Dedifferentiated amniotic fluid mesenchymal stem cell (primary cell): Measurements from ENCODE around the gene WDFY2.
"Not testable (repeated sequence)": the region's sequence is repeated elsewhere in the genome, so short reads cannot be mapped to it uniquely, and the experiment has no call there.

ENCODE experiments used
- DNase-seq: peaks from one replicate; pipeline ENCODE4 v3.0.0-alpha.2; 2016; ENCODE audit errors: extremely low spot score

The WDFY2 gene

DNA sequence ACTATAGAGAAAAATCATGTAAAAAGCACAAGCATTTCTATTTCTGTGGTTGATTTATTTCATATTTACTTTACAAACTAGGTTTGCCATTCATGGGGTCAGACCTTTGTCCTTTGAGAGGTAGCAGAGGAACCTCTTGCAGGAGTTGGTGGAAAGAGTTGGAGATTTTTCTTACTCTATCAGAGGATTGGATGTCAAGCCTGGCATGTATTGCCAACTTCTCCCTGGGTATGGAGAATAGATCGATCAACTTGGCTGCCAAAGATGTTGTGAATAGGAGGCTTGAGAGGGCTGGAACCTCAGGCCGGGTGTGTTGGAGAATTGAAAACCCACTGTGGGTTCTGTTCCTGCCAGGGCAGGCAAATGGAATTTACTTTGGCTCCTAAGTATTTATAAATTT, 81.2 kb downstream of the WDFY2 start:
- no peak for DNase-seq

DNA sequence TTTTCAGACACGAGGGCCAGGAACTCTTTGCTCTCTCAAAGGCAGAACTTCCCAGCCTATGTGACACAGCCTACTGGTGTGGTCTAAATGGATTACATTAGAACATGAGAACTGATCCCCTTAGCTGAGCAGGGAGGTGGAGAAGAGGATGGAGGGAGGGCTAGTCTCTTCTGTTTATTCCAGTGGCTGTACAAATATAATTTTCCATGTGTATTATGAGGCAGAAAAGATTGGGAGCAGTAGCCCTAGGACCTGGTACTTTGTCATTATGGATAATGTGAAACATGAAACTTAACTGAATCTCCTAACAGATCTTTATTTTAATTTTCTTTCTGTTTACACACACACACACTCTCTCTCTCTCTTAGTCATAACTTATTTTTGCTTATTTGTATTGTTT, 82.1 kb downstream of the WDFY2 start:
- DNase-seq = no peak

DNA sequence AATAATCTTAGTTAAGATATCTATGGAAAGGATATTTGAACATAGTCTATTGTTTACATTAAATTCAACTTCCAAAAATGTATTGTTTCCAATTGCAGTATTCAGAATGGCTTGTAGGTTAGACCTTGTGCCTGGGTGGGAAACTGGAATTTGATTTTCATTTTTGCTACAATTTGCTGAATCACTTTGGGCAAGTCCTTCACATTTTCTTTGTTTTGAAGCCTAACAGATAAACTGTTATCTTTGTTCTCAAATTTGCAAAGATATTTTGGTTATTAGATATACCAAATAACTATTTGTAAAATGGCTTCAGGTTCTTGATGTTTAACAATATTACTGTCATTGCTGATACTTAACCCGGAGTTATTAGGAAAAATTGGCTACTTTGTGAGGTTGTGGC, 82.6 kb downstream of the WDFY2 start:
- no peak for DNase-seq

DNA sequence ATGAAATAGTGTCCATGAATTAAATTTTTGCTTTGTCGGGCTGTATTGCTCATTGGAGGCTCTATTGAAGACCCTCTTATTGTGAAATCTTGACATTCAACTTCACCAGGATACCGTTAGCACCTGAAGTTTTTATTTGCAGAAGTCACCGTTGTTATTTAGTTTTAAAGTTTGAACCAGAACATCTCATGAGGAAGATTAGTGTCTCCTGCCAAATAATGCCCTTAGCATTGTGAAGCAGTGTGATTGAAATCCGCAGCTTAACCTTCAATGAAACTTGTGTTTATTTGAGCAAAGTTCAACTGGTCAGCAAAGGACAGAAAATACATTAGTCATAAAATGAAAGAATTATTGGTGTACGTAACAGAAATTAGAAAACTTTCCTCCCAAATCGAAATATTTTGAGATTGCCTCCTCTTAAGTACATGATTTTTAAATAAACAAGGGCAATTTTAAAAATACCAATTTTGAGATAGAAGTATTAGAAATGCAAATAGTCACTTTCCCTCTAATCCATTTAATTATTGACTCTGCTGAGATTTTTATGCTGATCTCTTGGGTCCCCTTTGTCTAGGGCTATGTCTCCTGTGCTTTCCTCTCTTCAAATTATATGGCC, 84.4 kb downstream of the WDFY2 start:
- DNase-seq = no peak

DNA sequence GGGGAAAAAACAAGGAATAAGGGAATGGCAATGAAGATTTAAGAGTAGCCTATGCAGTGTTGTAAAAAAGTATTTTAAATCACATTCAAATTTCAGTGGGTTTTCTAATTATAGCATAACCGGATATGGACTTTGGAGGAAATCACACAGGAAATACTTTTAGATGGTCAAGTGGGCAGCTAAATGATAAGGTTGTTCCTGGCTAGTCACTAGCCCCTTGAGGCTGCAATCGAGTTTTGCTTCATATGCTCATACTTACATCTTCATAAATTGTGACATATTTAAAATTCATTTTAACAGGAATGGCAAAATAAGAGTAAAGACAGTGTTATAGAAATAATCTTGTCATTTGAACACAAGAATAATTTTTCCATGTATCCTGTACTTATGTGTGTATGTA, 88.9 kb downstream of the WDFY2 start:
- no peak for DNase-seq

DNA sequence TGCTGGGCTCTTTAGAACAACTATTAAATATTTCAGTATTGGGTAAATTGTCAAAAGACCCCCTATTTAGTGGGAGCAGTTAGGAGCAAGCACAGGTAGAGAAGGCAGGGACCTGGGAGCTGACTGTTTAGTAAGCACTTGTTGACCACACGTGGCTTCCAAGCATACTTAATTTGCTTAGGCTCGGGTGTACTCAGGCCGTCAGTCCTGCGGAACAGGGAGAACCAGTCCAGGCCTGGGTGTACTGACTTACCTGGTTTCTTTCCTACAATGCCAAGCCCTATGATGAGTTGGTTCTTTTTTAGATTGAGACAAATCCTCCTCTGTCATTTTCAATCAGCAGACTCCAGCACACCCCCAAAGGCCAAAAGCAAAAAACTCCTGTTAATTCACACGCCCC, 90.0 kb downstream of the WDFY2 start:
- DNase-seq = no peak

DNA sequence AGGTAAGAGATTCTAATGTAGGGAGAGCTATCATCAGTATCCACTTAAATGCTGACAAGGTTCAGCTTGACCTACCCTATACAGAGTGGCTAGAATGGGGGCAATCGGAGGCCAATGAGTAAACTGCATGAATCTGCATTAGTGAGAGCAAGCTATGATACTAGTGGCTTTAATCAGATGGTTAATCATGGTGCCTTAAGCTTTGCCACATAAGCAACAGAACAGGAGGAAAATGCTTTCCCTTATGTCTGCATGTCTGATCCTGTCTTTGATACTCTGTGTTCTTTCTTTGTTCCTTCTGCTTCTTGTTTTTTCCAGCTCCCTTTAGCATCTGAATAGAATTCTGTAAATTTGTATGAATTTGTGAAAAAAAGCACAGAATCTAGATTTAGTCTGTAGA, 91.1 kb downstream of the WDFY2 start:
- DNase-seq = no peak

DNA sequence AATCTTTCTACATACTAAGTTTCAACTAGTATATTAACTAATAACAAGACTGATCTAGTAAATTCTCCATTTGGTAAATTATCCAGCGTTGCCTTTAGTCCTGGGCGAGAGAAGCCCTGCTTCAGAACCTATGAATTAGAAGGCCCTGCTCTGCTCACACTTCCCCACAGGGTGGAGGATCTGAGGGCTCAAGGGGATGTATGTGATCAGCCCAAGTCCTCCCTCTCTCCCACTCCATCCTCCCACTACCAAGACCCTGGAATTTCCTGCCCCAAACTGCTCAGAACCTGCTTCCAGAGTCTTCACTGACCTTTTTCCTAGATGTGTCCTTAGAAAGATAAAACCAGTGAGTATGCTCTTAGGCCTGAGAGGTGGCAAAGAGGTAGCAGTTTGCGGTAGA, 91.6 kb downstream of the WDFY2 start:
- no peak for DNase-seq

DNA sequence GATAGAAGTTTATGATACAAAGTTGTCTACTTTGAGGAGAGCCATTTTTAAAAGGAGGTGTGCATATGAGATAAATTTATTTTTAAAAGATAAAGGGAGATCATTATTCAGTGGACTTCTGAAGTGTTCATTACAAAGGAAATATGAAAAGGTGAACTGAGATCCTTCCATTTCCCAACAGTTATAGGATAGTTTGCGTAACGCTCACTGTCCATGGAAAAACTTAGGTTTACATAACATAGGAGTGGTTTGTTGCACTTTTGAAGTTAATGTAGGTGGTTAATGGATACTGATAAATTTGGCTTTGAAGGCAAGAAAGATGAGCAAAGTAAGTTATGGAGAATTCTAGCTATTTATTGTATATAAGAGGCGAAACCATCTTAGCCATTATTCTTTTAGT, 92.5 kb downstream of the WDFY2 start:
- DNase-seq = no peak

DNA sequence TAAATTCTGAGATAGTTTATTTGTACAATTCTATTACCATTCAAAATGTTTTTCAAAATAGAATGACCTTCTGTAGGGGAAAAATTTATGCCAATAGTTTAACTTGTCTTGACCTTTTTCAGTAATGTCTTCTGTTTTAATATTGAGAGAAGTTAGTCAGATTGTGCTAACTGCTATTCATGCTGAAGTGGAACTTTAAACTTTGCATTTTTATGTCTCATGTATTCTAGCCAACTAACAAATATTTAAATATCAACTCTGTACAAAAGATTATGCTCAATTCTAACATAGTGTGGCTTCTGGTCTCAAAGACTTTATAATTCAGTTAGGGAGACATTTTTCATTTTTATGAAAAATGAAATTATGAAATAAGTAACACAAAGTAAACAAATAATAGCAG, 94.2 kb downstream of the WDFY2 start:
- DNase-seq = no peak

DNA sequence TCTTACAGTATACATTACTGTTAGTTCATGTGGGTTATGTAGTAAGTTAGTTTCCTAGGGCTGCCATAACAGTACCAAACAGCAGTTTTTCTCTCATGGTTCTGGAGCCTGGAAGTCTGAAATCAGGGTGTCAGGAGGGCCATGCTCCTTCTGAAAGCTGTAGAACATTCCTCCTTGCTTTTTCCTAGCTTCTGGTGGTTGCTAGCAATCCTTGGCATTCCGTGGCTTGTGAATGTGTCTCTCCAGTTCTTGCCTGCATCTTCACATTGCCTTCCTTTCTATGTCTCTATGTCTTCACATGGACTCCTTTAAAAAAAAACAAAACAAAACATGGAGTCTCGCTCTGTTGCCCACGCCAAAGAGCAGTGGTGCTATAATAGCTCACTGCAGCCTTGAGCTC, 95.4 kb downstream of the WDFY2 start:
- DNase-seq = no peak

DNA sequence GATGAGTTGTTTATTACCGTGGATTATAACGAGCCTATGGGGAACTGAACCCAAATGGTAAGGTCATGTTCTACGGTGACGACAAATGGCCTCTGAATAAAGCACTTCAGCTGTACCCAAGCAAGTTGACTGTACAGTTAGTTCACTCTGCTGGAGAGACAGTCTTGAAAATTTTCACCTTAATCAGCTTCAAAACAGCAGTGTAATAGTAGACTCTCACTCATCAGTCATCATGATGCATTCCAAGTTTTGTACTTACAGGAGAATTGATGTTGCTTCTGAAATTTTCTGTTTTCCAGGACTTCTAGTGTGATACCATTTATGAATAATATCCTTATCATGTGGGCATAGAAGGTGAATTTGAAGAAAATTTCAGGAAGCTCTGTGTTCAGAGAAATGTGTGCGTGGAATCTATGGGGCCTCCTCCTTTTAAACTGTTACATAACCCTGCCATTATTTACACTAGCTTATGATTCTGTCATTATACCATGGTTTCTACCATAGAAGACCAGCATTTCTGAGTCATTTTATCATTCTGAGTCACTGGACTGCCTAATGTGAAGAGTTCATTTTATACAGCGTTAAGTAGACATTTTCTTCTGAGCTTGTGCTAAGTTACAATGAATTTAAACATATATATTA, 96.9 kb downstream of the WDFY2 start:
- peak; percentile 58 for DNase-seq

DNA sequence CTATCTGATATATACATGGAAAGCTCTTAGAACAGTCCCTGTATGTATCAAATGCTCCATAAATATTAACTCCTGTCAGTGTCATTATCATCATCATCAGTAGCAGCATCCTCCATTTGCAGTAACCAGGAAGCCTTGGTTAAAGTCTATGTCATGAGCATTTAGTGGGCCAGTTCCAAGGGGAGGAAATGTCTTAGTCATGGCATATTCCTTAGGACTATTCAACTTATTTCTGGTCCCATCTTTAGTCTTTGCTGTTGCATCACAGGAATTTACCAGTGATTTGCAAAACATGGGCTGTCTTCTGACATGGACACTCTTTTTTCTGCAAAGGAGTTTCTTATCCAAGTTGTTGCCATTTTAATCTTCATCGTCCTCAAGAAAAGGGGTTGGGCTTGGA, 98.4 kb downstream of the WDFY2 start:
- DNase-seq = no peak

DNA sequence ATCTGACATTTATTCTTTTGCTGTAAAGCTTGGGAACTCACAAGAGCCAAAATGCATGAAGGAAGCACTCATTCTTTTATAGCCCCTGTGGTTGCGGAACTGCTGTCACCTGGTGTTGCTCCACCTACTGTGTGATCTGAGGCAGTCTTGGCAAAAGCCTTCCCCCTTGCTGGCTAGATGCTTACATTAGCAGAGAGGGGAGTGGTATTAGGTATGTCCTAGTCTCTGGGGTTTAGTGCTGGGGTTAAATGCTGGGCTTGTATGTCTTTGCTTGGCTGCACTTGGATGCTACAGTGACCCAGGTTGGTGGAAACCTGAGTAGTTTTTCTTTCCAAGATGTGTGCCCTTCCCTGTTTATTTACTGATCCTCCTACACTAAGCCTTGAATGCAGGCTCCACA, 99.3 kb downstream of the WDFY2 start:
- DNase-seq = no peak

DNA sequence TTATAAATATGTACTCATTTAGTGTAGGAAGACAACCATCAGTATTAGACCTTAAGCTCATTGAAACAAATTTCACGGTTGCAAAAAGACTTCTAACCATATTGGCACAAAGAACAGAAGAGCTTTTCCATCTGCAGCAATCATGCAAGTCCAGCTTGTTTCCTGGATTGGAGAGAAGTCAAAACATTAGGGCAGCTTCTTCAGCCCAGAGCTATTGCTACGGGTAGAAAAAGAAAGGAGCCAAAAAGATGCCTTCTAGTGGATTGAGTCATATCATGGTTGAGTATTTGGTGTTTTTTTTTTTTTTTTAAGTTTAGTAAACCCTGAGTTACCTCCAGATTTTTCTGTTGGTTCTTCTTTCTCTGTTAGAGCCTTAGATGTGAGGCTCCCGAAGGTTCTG, 99.8 kb downstream of the WDFY2 start:
- DNase-seq = no peak

DNA sequence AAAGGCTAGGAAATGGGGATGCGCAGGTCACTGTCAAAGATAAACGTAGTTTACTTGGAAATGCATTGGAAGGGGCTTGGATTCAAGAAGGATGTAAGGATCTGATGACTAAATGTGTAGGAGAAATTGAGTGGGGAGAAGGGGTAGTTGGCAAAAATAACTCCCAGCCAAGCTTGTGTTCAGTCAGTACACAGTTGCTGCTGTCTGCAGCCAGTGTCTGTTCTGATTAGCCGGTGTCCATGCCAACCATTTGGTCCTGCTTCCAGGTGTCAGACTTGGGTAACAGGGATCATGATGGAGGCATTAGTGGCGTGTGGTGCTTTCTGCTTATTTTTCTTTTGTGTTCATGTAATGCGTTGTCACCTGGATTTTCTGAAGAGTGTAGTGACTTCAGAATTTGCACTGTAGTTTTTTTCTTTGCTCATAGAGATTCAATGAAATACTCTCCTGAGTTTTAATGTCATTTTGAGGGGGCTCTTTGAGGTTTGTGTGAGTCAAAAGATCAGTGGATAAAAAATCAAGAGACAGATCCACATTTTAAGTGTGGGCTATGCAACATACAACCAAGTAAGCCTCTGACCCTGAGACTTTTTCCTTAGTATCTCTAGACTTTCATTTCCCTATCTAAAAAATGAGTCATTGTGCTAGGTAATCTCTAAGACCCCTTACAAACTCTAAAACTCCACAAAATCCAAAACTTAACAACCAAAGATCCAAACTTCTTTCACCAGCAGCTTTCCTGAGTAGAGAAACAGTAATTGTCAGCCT, 103.9 kb downstream of the WDFY2 start:
- no peak for DNase-seq

DNA sequence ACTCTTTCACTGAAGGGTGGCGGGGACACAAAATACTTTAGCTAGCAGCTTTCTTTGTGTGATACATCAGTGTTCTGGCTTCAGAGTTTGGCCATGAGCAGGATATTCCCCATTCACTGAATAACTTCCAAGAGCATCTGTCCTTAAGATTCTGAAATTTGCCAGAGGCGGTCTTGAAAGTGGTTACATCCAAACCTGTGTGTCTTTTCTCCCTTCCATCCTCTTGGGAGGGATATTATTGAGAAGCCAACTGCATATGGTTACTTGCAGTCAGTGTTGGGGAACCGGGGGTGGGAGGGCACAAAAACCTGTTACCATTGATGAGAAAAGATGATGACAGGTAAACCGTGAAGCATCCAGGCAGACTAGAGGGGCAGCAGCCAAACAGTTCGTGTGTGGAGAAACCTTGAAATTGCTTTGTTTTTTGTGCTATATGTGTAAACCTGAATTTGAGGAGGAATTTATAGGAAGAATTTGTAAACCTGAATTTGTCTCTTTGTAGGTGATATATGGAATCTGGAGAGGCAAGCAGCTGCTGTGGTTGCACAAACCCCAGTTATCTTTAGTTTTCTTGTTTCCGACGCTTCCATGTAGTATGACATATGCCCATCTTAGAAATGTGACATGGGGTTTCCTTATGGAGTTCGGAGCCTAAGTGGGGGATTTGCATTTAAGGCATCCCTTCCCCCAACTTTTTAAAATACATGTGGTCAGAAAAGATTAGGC, 104.8 kb downstream of the WDFY2 start:
- DNase-seq = no peak

DNA sequence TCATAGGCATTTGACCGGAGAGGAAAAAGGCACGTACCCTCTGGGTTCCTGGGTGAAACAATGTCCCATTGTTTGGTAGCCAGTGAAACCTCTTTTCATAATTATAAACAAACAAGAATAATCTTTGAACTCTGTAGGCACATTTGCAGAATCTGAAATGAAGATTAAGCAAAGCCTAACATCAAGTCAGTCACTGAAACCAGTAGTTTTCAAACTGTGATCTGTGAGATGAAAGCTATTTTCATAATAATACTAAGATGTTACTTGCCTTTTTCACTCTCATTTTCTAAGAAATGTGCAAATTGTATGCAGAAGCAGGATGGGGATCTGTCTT, 105.4 kb downstream of the WDFY2 start:
- no peak for DNase-seq

DNA sequence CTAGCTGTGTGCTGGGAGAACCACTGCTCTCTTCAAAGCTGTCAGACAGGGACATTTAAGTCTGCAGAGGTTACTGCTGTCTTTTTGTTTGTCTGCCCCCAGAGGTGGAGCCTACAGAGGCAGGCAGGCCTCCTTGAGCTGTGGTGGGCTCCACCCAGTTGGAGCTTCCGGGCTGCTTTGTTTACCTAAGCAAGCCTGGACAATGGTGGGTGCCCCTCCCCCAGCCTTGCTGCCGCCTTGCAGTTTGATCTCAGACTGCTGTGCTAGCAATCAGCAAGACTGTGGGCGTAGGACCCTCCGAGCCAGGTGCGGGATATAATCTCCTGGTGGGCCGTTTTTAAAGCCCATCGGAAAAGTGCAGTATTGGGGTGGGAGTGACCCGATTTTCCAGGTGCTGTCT, 111.4 kb downstream of the WDFY2 start:
- DNase-seq = not testable (repeated sequence)

DNA sequence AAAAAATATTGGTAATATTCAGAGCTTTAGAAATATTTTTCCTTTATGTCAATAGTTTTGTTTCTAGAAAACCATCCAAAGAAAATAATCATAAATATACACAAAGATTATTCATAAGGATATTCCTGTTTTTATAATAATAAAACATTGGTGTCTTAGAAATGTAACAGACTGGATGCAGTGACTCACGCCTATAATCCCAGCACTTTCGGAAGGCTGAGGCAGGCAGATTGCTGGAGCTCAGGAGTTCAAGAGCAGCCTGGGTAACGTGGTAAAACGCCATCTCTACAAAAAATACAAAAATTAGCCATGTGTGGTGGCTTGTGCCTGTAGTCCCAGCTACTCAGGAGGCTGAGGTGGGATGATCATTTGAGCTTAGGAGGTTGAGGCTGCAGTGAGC, 112.9 kb downstream of the WDFY2 start:
- DNase-seq = no peak

DNA sequence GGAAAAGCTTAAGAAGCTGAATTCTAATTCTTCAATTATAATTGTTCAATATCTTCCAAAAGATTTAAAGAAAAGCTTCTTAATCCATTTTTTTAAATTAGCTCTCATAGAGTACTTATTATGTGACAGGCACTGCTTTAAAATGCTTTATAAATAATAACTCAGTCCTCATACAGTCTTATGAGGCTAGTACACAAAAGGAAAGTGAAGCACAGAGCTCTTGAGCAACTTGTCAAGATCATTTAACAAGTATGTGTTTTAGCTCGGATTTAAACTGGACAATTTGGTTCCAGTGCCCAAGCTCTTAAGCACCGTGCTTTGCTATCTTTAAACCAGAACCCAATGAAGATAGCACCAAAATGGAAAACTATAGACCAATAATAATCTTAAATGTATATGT, 113.6 kb downstream of the WDFY2 start:
- no peak for DNase-seq

DNA sequence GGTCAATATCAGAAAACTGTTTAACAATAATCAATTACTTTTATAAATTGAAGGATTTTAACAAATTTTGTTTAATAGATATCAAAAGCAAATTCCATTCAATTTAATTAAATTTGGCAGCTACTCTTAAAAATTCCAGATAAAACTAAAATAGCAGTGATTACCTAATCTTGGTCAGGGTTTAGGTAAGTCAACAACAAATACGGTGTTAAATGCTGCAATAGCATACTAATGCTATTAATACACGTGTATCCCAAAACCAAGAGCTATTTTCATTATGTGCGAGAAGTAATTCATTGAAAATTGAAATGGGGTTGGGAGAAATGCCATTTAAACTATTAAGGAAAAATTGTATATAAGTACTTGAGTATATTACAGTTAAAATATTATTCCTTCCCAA, 114.1 kb downstream of the WDFY2 start:
- no peak for DNase-seq
